HG02642 (cell line): ENCODE measurements around the gene SPDL1.
"Not testable (repeated sequence)": the region's sequence is repeated elsewhere in the genome, so short reads cannot be mapped to it uniquely, and the experiment has no call there.

Experiments
- ATAC-seq: cut with Tn5 transposase; IDR thresholded peaks from one replicate; pipeline ENCODE4 v1.9.1; 2021; ENCODE audit warnings: mild to moderate bottlenecking; ENCODE audit not compliant: unreplicated experiment, poor library complexity

Gene SPDL1

DNA sequence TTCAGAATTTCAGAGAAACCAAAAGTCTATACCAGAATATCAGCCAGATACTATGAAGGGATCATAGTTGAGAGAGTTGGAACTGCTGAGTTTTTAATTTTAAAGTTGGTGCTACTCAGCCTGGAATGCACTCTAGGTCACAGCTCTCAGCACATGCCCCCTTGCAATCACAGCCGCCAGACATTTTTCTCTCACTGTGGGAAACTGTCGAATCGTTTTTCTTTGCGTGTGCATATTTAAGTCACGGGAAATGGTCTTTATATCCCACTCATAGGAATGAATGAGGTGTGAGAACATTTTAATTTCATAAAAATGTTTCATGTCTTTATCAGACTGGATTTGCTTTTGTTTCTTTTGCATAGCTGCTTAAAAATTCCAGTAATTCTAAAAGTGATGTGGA lies 12.2 kb upstream of the SPDL1 start:
- no peak for ATAC-seq

DNA sequence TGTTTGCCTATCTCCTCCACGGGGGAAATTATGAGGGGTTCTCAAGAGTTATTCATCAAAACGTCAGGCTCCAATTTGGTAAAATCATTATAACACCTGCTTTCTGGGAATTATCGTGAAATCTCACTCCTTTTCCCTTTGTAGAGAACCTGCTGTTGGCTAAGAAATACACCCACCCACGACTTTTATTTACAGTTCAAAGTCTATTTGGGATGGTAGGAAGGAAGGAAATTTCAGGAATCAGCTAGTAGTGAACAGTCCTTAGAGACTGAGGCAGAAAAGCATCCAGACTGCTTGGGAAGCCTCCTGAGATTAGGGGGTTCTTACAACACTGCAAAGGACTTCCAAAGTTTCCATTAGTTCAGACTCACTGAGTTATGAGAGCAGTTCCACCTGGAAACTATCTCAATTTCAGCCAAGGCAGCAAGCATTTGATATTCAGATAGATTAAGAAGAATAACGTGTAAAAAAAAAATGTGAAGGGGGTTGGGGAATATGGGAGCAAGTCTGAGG lies 9.4 kb upstream of the SPDL1 start:
- ATAC-seq, result no peak

DNA sequence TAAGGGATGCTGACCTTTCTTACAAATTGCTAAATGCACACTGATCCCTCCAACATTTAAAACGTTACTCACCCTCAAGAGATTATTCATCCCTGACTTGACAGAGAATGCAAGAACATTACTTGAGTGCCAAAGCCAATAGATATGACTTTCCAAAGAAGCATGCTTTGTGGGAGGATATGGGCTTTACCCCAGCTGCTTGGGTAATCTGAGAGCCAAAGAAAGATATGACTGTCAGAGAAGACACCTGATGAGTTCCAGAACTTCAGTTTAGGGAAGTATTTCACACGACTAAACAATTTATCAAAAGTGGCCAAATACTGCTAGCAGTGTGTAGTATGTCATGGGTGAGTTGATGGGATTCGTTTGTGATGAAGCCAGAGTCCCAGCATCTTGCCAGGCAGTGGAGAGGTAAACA lies 7.4 kb upstream of the SPDL1 start:
- ATAC-seq, result no peak

DNA sequence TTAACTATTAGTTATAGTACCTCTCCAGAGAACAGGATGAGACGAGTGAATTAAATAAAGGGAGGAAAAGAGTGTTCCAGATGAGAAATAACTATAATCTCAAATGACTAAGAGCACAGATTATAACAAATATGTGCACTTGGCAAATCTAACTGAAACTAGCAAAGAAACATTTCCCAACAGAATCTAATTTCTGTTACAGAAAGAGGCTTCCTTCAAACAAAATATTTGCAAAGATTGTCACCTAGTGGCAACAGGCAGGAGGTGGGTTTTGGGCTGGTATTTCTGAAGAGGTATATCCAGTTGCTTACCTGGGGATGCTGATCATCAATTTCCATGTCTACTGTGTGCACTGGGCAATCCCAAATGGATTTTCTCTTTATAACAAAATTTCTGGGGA lies 5.6 kb upstream of the SPDL1 start:
- no peak for ATAC-seq

DNA sequence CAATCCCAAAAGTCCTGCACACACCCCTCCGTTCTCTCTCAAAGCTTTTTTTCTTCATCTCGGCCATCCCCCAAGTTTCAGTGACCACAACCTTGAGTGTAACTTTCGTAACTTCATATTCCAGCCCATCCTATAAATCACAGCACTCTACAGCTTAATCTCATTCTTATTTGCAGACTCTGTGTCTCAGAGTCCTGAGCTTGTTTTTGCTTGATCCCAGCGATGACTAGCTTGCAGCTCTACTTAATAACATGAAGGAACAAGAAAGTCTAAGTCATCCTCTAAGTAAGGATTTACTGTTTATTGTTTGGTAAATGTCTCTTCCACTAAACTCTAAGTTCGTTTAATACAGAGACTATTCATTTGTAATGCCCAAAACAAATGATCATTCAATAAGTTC lies 2.6 kb upstream of the SPDL1 start:
- no peak for ATAC-seq

DNA sequence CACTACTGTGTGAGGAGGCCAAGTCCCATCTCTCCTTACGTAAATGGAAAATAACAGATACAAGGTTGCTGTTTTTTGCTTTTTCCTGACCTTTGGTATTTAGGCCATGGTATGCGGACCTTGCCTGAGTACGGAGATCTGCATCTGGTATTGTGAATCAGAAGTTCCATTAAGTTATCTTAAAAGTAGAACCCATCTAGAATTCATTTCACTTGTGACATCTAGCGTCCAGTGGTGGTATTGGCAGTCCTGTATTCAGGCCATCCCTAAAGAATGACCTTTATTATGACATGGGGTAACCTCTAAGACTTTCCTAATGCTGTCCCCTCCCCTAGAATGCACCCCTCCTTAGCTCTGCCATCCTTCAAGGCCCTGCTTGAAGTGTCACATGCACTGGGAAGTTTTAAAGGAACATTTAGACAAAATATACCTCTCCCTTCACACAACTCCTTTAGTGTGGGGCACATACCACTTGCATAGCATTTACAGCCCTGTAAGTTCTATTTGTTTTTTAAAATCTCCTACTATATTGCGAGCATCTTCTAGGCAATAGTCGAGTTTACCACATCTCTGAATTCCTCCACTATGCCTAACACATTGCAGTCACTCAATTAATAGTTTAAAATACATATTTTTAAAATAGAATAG lies 1.9 kb upstream of the SPDL1 start:
- peak; percentile 36 for ATAC-seq

DNA sequence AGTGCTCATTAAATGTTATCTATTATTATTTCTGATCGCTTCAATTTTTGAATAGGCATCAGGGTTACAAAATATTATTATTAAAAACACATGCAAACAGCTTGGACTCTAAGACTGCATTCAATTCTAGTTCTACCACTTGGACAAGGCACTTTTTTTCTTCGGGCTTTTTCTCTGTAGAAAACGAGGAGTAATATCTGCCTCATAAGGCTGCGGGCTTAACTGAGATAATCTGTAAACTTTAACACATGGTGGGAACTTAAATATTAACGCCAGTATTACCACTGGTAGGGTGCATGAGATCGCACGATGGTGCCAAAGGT lies 511 bp upstream of the SPDL1 start:
- peak; percentile 42 for ATAC-seq

DNA sequence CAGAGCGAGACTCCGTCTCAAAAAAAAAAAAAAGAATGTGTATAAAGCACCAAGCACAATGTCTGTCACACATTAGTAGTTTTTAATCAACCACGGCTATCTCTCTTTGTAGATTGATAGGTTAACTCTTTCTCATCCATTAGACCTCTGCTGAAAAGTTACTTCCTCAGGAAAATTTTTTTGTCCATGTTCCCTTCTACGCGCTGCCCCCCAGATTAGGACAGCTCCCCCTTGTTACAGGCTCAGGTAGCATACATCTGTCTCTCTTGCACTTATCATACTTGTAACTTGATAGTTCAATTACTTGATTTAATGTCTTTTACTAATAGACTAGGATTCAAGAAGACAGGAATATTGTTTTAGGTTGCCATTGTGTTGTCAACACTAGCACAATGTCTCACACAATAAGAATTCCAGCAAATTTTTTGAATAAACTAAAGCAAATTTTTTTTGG lies 1.5 kb downstream of the SPDL1 start:
- ATAC-seq, result no peak

DNA sequence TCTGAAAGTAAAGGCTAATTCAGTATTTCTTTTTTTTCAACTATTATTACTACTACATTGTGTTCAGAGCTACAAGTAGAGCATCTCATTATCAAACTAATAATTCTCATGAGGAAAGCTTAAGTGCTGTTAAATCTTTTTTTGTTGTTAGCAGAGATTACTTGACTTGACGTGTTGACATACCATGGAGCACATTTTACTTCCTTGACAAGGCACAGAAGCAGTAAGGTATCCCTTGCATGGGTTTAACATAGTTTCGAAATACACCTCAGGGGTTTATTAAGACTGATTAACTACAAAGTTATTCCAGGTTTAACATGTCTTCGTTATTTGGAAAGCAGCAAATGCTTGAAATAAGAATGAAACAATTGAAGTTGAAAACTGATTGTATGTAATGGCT lies 7.0 kb downstream of the SPDL1 start:
- no peak for ATAC-seq

DNA sequence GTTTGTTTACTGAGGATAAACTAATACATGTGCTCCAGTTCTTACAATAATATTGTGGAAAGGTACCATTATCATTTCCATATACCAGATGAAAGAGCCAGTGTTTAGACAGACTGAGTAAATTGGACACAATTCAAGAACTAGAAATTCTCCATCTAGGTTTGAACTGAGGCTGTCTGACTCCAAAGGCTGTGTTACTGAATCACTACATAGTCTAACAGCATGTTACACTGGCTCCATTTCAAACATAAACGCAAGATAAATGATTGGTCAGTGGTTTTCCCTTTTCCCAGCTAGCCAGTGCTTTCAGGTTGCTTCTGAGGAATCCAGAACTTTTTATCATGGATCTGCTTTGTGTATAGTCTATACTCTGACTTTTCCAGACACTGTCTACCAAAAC lies 8.1 kb downstream of the SPDL1 start:
- no peak for ATAC-seq

DNA sequence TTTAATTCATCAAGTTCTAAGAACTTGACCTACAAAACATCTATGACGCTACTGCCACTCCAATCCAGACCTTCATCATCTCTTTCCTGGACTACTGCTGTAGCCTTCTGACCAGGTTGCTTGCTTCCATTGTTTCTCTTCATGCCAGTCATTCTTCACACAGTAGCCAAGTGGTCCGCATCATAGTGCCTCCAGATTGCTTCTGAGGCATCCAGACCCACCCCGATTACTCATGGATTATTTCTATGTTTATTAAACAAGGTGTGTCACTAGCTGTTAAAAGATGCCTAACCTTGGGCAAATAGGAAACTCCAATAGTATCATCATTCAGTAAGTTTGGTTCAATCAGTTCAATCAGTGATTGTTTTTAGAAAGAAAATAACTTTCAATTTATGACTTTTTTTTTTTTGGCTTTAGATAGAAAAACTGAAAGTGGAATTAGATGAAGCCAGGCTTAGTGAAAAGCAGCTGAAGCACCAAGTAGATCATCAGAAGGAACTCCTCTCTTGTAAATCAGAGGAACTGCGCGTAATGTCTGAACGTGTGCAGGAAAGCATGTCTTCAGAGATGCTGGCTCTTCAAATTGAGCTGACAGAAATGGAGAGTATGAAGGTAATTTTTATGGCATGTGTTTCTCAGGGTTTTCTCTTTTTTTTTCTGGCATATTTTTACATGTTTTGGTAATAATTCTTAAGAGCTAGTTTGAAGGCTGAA lies 9.5 kb downstream of the SPDL1 start:
- ATAC-seq, result no peak

DNA sequence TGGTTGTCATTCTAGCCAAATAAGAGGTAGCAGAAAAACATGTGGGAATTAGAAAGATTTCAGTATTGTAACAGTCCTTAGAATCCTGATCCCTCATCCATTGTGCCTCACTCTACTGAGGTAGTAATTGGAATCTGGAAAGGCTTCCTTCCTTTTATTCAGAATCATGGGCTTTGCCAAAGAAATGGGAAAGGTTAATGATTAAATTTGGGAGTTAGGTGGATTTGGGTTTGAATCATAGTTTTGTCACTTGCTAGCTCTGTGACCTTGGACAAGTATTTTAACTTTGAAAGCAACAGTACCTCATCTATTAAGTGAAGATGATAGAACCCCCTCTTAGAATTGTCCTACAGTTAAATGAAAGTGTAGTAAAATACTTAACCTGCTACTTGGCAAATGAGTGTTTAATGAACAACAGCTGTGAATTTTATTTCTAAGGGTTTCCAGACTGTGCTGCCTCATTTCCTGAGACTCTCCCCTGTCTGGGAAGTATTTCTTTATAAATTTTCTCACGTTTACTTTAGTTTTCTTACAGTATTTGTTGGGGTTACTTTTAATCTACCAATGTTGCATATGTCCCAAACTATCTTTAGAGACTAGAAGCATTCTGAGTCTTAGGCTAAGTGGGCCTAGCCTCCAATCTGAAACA lies 11.7 kb downstream of the SPDL1 start:
- no peak for ATAC-seq

DNA sequence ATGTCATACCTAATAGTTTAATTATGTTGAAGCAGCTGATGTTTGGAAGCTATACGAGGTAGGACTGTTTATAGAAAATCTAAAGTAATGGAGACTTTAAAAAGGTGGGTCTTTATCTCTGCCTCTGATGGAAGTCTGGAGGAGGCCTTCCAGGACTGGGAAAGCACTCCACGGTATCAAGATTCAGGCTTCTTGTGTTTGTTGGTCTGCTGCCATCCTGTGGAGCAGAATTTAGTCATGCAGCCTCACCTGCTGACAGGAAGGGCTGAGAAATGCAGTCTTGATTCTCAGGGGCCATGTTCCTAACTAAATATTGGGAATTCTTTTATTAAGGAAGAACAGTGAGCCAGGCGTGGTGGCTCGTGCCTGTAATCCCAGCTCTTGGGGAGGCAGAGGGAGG lies 15.9 kb downstream of the SPDL1 start:
- ATAC-seq, result no peak

DNA sequence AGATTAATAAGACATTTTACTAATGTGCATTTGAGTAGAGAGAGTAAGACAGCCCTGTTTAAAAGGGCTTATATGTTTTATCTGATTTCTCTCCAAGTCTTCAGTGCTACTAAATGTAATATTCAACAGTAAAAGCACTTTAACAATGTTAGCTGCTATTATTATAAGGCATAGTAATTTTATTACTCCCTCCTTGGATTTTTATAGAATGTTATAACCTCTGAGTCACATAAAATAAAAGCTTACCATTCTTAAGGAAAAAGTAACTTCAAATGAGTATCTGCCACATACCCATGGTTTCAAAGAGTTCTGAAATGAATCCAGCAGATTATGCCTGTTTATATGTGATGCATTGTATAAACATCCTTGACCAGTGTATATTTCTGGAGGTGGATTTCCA lies 19.0 kb downstream of the SPDL1 start:
- ATAC-seq, result no peak

DNA sequence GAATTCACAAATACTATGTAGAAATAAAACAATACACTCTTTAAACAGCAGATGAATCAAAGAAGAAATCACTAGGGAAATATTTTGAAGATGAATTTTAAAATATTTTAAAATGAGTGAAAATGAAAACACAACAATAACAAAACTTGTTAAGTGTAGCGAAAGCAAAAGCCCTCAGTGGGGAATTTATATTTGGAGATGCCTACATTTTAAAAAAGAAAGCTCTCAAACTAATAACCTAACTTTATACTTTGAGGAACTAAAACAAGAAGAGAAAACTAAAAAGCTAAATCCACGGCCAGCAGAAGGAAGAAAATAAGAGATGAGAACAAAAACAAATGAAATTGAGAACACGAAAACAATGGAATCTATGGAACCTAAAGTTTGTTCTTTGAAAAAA lies 22.7 kb downstream of the SPDL1 start:
- ATAC-seq, result no peak

DNA sequence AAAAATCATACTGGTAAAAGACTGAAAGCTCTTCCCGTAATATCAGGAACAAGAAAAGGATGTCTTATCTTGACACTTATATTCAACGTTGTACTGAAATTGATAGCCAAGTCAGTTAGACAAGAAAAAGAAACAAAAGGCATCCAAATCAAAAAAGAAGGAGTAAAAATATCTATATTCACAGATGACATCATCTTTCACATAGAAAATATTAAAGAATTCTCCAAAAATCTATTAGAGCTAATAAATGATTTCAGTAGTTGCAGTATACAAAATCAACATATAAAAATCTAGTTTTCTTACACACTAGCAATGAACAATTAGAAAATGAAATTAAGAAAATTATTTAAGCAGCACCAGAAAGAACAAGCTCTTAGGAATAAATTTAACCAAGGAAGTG lies 24.3 kb downstream of the SPDL1 start:
- no peak for ATAC-seq

DNA sequence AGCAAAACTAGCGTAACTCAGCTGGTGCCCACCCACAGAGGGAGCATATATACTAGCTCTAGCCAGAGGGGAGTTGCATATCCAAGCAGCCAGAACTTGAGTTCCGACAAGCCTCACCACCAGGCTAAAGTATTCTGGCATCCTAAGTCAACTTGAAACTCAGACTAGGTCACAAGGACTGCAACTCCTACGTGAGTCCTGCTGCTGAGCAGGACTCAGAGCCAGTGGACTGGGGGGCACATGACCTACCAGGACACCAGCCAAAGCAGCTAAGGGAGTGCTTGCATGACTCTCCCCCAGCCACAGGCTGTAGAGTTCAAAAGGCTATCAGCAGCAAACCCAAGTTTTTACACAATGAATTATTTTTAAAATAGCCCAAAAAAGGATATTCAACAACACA lies 26.1 kb downstream of the SPDL1 start:
- ATAC-seq, result no peak

DNA sequence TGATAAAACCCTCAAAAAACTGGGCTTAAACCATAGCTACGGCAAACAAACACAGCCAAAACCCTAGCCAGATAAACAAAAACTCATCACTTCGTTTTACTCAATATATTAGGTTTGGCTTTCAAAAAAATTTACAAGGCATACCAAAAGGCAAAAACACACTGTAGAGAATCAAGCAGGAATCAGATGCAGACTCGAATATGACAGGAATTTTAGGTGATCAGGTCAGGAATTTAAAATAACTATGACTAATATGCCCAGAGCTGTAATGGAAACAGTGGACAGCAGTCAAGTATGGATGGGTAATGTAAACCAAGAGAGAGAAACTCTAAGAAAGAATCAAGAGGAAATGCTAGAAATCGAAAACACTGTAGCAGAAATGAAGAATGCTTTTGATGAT lies 27.0 kb downstream of the SPDL1 start:
- ATAC-seq, result no peak

DNA sequence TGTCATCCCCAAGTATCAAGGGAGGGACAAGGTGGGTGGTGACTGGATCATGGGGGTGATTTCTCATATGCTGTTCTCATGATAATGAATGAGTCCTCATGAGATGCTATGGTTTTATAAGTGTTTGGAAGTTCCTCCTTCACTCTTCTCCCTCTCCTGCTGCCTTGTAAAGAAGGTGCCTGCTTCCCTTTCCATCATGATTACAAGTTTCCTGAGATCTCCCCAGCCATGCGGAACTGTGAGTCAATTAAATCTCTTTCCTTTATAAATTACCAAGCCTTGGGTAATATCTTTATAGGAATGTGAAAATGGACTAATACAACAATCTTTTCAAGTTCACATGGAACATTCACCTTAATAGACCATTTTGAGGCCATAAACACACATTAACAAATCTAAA lies 32.0 kb downstream of the SPDL1 start:
- ATAC-seq, result no peak

DNA sequence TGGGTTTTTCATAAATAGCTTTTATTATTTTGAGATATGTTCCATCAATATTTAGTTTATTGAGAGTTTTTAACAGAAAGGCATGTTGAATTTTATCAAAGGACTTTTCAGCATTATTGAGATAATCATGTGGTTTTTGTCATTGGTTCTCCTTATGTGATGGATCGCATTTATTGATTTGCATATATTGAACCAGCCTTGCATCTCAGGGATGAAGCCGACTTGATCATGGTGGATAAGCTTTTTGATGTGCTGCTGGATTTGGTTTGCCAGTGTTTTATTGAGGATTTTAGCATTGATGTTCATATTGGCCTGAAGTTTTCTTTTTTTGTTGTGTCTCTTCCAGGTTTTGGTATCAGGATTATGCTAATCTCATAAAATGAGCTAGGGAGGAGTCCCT lies 40.7 kb downstream of the SPDL1 start:
- ATAC-seq, result not testable (repeated sequence)

DNA sequence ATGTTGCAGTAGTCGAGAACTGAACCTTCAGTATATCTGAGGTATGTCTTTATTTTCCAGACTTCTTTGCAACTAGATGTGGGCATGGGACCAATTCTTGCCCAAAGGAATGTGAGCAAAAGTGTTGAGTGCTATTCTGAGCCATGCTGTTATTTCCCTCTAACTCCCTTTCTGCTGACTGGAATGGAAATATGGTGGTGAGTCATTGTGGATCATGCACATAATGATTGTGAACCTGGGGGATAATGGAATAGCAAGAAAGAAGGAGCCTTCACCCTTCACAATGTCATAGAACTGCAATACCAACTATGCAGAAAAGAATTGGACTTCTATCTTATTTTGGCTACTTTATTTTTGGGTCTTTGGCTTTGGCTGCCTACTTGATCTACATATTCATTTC lies 43.2 kb downstream of the SPDL1 start:
- ATAC-seq, result no peak

DNA sequence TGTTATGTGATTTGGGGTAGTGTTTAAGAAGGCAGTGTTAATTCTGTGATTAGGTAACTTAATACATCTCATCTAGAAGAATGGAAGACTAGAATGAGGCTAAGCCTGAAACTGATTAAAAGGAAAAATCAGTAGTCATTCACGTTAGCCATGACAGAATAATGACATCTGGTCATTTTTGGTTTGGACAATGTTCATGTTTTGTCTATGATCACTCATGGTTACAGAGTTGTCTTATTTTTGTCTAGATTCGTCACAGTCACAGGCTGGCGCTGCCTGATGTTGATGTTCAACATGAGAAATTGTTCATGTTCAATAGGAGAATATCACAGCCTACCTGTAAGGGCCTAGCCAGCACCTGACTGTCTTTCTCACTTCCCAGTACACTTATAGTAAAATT lies 44.0 kb downstream of the SPDL1 start:
- ATAC-seq, result no peak
